Type B pancreatic cell (in vitro differentiated cells): Measurements from ENCODE around the gene RGL4. TPM values are rescaled to one million over a fixed set of nuclear protein-coding genes. Genes with fewer than 3 reads are reported as not detected.

ENCODE experiments used
- DNase-seq: peaks from one replicate; pipeline ENCODE4 v3.0.0; 2021; ENCODE audit warnings: mixed read lengths; ENCODE audit not compliant: unreplicated experiment; ENCODE audit errors: extremely low spot score
- H3K27ac Mint-ChIP-seq: 2 replicates; pipeline ENCODE4 v1.8.0; 2021; ENCODE audit warnings: mild to moderate bottlenecking, mixed read lengths
- H3K27me3 Mint-ChIP-seq: 2 replicates; pipeline ENCODE4 v1.8.0; 2021; ENCODE audit warnings: mixed read lengths
- H3K36me3 Mint-ChIP-seq: 2 replicates; pipeline ENCODE4 v1.8.0; 2021; ENCODE audit warnings: mixed read lengths
- H3K4me1 Mint-ChIP-seq: one replicate; pipeline ENCODE4 v1.8.0; 2021; ENCODE audit warnings: mixed read lengths; ENCODE audit not compliant: unreplicated experiment
- H3K4me3 Mint-ChIP-seq: 2 replicates; pipeline ENCODE4 v1.8.0; 2021; ENCODE audit warnings: mild to moderate bottlenecking, mixed read lengths
- H3K9me3 Mint-ChIP-seq: 2 replicates; pipeline ENCODE4 v1.8.0; 2021; ENCODE audit warnings: mixed read lengths
- CTCF ChIP-seq: fragments of 200-600 bp; sonication (generic); conservative IDR thresholded peaks from 2 replicates; pipeline ENCODE4 v1.5.0; 2021; ENCODE audit warnings: antibody characterized with exemption, mild to moderate bottlenecking
- total RNA-seq: library from RNA; stranded (reverse); gene quantifications from 2 replicates; pipeline ENCODE4 v1.2.1, GENCODE V29; 2021; ENCODE audit warnings: low replicate concordance

The RGL4 gene
- total RNA-seq, 1 donor from 2014 or later, result not detected

- Mint-ChIP-seq H3K27ac (no peak overlapping the region), H3K9me3 (no peaks in the 10 kb centered on the region), H3K4me3 (no peak overlapping the region), H3K4me1 (peaks cover 6% of the 10 kb centered on the region), H3K27me3 (no peaks in the 10 kb centered on the region), H3K36me3 (peaks cover 25% of the 10 kb centered on the region)
- TF ChIP-seq CTCF, result no peak
- DNase-seq, result peak; percentile 62
Measured at GRCh38 chr22:23698673-23699235, 7.9 kb downstream of the RGL4 start.

GRCh38 chr22:23700706-23701105 is 9.9 kb downstream of the RGL4 start:
- DNase-seq, result no peak
- Mint-ChIP-seq H3K4me3 (no peak overlapping the region), H3K36me3 (peaks cover 41% of the 10 kb centered on the region), H3K9me3 (no peaks in the 10 kb centered on the region), H3K27ac (no peak overlapping the region), H3K4me1 (peaks cover 6% of the 10 kb centered on the region), H3K27me3 (no peaks in the 10 kb centered on the region)
- TF ChIP-seq CTCF, result no peak

- peaks cover 66% of the 10 kb centered on the region for H3K36me3 Mint-ChIP-seq
- peaks cover 6% of the 10 kb centered on the region for H3K4me1 Mint-ChIP-seq
- no peaks in the 10 kb centered on the region for H3K9me3 Mint-ChIP-seq
- DNase-seq, result no peak
- H3K27me3 Mint-ChIP-seq, result no peaks in the 10 kb centered on the region
- H3K27ac Mint-ChIP-seq, result no peak overlapping the region
- no peak for TF ChIP-seq CTCF
- H3K4me3 Mint-ChIP-seq, result no peak overlapping the region
Measured at GRCh38 chr22:23704062-23704461, 13.2 kb downstream of the RGL4 start.

GRCh38 chr22:23704829-23705228 is 14.0 kb downstream of the RGL4 start:
- Mint-ChIP-seq H3K27ac (no peak overlapping the region), H3K4me1 (peaks cover 6% of the 10 kb centered on the region), H3K9me3 (no peaks in the 10 kb centered on the region), H3K27me3 (no peaks in the 10 kb centered on the region), H3K4me3 (no peak overlapping the region), H3K36me3 (peaks cover 73% of the 10 kb centered on the region)
- TF ChIP-seq CTCF, result no peak
- no peak for DNase-seq

GRCh38 chr22:23705358-23705757 is 14.5 kb downstream of the RGL4 start:
- no peak overlapping the region for H3K27ac Mint-ChIP-seq
- peaks cover 70% of the 10 kb centered on the region for H3K36me3 Mint-ChIP-seq
- peaks cover 6% of the 10 kb centered on the region for H3K4me1 Mint-ChIP-seq
- no peak for TF ChIP-seq CTCF
- no peaks in the 10 kb centered on the region for H3K9me3 Mint-ChIP-seq
- no peaks in the 10 kb centered on the region for H3K27me3 Mint-ChIP-seq
- H3K4me3 Mint-ChIP-seq, result no peak overlapping the region
- no peak for DNase-seq

- H3K4me1 Mint-ChIP-seq, result no peaks in the 10 kb centered on the region
- H3K27me3 Mint-ChIP-seq, result no peaks in the 10 kb centered on the region
- H3K4me3 Mint-ChIP-seq, result no peak overlapping the region
- H3K36me3 Mint-ChIP-seq, result peaks cover 55% of the 10 kb centered on the region
- no peak overlapping the region for H3K27ac Mint-ChIP-seq
- no peaks in the 10 kb centered on the region for H3K9me3 Mint-ChIP-seq
- no peak for DNase-seq
- no peak for TF ChIP-seq CTCF
Measured at GRCh38 chr22:23708270-23708669, 17.5 kb downstream of the RGL4 start.
